ENCODE measurements around the gene KLF4.
A peak's percentile ranks its signal among the peaks of the same experiment; 100 is the strongest.

KLF4 gene

GRCh38 chr9:107487521-107488374 lies 1.8 kb downstream of the KLF4 start:
- no peak overlapping the region for H3K9ac ChIP-seq
- peak overlapping the region; percentile 62 for H2AFZ ChIP-seq
- H3K27me3 ChIP-seq (ENCODE audit: control insufficient read depth, insufficient read depth, low read length): no peaks in the 10 kb centered on the region
- H3K4me1 ChIP-seq: no peaks in the 10 kb centered on the region
- H3K79me2 ChIP-seq: no peaks in the 10 kb centered on the region
- TF ChIP-seq CTCF (IDR thresholded peaks at IDR 0.05): peak; percentile 31
- peak overlapping the region; percentile 68 for H3K27ac ChIP-seq
- H3K4me2 ChIP-seq (ENCODE audit: low read length): peak overlapping the region; percentile 63
- peak overlapping the region; percentile 55 for H3K4me3 ChIP-seq (ENCODE audit: low read depth, low read length)
- H3K9me3 ChIP-seq (ENCODE audit: control insufficient read depth, low read length): no peaks in the 10 kb centered on the region
- no peaks in the 10 kb centered on the region for H3K36me3 ChIP-seq (ENCODE audit: control insufficient read depth, insufficient read depth, low read length)

- H3K9ac ChIP-seq: no peak overlapping the region
- no peak overlapping the region for H3K4me2 ChIP-seq (ENCODE audit: low read length)
- no peaks in the 10 kb centered on the region for H3K9me3 ChIP-seq (ENCODE audit: control insufficient read depth, low read length)
- no peak overlapping the region for H3K27ac ChIP-seq
- no peak overlapping the region for H2AFZ ChIP-seq
- no peak for TF ChIP-seq CTCF (IDR thresholded peaks at IDR 0.05)
- no peaks in the 10 kb centered on the region for H3K79me2 ChIP-seq
- no peak overlapping the region for H3K4me3 ChIP-seq (ENCODE audit: low read depth, low read length)
- H3K27me3 ChIP-seq (ENCODE audit: control insufficient read depth, insufficient read depth, low read length): no peaks in the 10 kb centered on the region
- no peaks in the 10 kb centered on the region for H3K4me1 ChIP-seq
- no peaks in the 10 kb centered on the region for H3K36me3 ChIP-seq (ENCODE audit: control insufficient read depth, insufficient read depth, low read length)
Measured at GRCh38 chr9:107486674-107487520, 2.7 kb downstream of the KLF4 start.

- no peak overlapping the region for H3K4me2 ChIP-seq (ENCODE audit: low read length)
- no peak overlapping the region for H2AFZ ChIP-seq
- no peaks in the 10 kb centered on the region for H3K9me3 ChIP-seq (ENCODE audit: control insufficient read depth, low read length)
- H3K9ac ChIP-seq: no peak overlapping the region
- no peak overlapping the region for H3K27ac ChIP-seq
- no peak for TF ChIP-seq CTCF (IDR thresholded peaks at IDR 0.05)
- H3K4me3 ChIP-seq (ENCODE audit: low read depth, low read length): no peak overlapping the region
- H3K79me2 ChIP-seq: no peaks in the 10 kb centered on the region
- H3K4me1 ChIP-seq: no peaks in the 10 kb centered on the region
- no peaks in the 10 kb centered on the region for H3K27me3 ChIP-seq (ENCODE audit: control insufficient read depth, insufficient read depth, low read length)
- no peaks in the 10 kb centered on the region for H3K36me3 ChIP-seq (ENCODE audit: control insufficient read depth, insufficient read depth, low read length)
Measured at GRCh38 chr9:107485458-107486043, 4.0 kb downstream of the KLF4 start.

- Histone ChIP-seq H3K4me3 (ENCODE audit: low read depth, low read length) (no peak overlapping the region), H3K9ac (no peak overlapping the region), H3K27me3 (ENCODE audit: control insufficient read depth, insufficient read depth, low read length) (no peaks in the 10 kb centered on the region), H2AFZ (no peak overlapping the region), H3K27ac (no peak overlapping the region), H3K4me1 (no peaks in the 10 kb centered on the region), H3K9me3 (ENCODE audit: control insufficient read depth, low read length) (no peaks in the 10 kb centered on the region), H3K4me2 (ENCODE audit: low read length) (no peak overlapping the region), H3K79me2 (no peaks in the 10 kb centered on the region), H3K36me3 (ENCODE audit: control insufficient read depth, insufficient read depth, low read length) (no peaks in the 10 kb centered on the region)
- TF ChIP-seq CTCF (IDR thresholded peaks at IDR 0.05): peak; percentile 19
Measured at GRCh38 chr9:107484117-107484723, 5.3 kb downstream of the KLF4 start.
